Measurements from ENCODE around the gene CHRM4.

The CHRM4 gene

DNA sequence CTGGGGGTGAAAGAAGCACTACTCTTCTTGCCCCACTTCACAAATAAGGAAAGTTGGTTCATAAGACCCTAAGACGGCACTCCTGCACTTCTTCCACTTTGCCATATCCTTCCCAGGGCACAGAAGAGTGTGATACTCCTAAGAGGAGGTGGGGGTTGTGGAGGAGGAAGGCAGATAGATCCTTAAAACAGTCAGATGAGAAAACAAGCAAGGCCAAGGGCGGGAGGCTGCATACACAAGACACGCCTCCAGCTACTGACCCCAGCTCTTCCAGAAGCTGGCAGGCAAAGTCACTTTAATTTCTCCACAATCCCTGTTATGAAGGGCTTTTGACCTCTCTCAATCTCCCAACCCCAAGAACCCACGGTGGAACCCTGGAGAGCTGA is 1.6 kb upstream of the CHRM4 start:
- TF ChIP-seq, protein P1, sequence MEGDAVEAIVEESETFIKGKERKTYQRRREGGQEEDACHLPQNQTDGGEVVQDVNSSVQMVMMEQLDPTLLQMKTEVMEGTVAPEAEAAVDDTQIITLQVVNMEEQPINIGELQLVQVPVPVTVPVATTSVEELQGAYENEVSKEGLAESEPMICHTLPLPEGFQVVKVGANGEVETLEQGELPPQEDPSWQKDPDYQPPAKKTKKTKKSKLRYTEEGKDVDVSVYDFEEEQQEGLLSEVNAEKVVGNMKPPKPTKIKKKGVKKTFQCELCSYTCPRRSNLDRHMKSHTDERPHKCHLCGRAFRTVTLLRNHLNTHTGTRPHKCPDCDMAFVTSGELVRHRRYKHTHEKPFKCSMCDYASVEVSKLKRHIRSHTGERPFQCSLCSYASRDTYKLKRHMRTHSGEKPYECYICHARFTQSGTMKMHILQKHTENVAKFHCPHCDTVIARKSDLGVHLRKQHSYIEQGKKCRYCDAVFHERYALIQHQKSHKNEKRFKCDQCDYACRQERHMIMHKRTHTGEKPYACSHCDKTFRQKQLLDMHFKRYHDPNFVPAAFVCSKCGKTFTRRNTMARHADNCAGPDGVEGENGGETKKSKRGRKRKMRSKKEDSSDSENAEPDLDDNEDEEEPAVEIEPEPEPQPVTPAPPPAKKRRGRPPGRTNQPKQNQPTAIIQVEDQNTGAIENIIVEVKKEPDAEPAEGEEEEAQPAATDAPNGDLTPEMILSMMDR (IDR thresholded peaks at IDR 0.05; ENCODE audit: borderline replicate concordance, control extremely low read depth, extremely low read depth, insufficient read depth, missing control alignments), result no peak
- in situ Hi-C loops (cut with MboI; ENCODE audit: low sequenced_read_pairs, unreplicated experiment), result no loop called here
- no peak for DNase-seq (ENCODE audit: low spot score)

DNA sequence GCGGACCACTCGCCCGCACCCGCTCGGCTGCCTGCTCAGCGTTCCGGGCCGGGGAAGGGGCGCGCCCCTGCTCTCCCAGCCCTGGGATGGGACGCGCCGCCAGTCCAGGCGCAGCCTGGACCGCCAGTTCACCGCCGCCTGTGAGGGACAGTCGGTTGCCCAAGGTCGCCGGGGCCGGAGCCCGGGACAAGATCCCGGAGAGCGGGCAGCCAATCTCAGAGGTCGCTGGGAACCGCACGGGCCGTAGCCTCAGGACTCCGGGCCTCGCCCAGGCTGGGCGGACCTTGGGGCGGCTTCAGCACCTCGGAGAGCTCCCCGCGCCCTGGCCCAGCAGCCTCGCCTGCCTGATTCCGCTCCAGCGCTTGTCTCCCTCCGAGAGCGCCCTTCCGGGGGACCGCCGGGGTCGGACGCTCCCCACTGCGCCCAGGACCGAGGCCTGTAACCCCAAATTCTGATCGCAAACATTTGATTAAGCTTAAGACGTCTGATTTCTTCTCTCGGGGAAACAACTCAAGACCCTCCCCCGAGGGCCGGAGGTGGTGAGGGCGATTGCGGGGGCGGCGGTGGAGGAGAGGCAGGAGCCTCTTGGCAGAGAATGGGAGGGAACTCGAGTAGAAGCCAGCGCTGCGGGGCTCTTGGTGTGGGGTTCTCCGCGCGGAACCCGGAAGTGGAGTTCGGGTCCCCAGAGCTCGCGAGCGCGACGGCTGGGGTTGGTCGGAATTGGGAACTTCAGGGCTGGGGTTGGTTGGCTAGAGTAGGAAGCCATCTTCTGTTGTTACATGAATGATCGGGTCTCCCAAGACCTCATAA is 1.1 kb upstream of the CHRM4 start:
- in situ Hi-C loops (cut with MboI; ENCODE audit: low sequenced_read_pairs, unreplicated experiment), result no loop called here
- TF ChIP-seq, protein P1 (IDR thresholded peaks at IDR 0.05; ENCODE audit: borderline replicate concordance, control extremely low read depth, extremely low read depth, insufficient read depth, missing control alignments), result no peak
- peak; percentile 97 for DNase-seq (ENCODE audit: low spot score)

DNA sequence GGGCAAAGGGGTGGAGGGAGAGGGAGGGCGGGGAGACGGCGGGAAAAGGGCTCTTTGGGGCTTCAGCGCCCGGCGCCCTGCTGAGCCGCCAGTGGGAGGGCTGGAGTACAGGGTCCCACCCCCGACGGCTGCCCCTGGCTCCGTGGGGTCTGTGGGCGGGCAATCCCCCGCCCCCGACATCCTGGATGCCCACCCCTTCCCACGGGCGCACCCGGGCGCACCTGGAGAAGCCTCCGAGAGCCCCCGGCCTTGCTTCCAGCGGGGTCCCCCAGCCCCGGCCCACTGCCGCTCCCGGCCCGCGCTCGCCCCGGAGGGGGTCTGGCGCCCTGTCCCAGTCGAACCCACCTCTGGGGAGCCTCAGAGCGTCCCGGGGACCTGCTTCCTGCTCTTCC is 394 bp downstream of the CHRM4 start:
- no peak for DNase-seq (ENCODE audit: low spot score)
- in situ Hi-C loops (cut with MboI; ENCODE audit: low sequenced_read_pairs, unreplicated experiment), result no loop called here
- TF ChIP-seq, protein P1 (IDR thresholded peaks at IDR 0.05; ENCODE audit: borderline replicate concordance, control extremely low read depth, extremely low read depth, insufficient read depth, missing control alignments), result no peak

DNA sequence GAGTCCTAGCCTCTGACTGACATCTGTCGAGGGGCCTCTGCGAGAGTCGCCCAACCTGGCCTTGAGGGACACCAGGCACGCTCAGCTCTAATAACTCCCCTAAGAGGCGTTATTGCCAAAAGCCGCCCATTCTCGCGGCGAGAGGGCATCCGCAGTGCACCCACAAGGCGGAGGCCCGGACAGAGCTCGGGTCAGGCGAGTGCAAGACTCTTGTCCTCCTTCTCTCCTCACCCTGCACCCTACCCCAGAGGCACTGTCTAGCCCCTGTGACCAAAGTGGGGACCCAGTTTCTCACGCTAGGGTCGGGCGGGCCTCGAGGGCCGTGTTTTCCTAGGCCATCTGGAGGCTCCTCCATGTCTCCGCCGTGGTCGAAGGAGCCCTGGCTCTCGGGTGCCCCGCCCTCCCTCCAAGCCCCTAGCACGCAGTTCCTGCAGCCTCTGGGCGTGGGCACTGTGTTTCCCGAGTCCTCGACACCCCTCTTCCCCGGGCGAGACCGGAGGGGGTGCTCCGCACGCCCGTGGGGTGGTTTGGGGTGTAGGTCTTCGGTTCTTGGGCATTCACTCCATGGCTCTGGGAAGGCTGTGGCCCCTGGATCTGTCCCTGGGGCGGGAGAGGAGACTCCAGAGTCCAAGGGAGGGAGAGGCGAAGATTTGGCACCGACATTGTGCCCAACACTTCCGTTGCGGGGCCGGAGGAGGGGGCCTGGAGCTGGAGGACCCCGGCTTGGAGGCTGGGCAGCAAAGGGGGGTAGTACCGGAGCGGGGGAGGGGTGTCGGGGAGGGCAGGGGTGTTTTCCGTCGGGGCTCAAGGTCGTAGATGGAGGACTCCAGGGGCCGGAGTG is 1.0 kb downstream of the CHRM4 start:
- no peak for DNase-seq (ENCODE audit: low spot score)
- in situ Hi-C loops (cut with MboI; ENCODE audit: low sequenced_read_pairs, unreplicated experiment), result no loop called here
- TF ChIP-seq, protein P1 (IDR thresholded peaks at IDR 0.05; ENCODE audit: borderline replicate concordance, control extremely low read depth, extremely low read depth, insufficient read depth, missing control alignments), result no peak

DNA sequence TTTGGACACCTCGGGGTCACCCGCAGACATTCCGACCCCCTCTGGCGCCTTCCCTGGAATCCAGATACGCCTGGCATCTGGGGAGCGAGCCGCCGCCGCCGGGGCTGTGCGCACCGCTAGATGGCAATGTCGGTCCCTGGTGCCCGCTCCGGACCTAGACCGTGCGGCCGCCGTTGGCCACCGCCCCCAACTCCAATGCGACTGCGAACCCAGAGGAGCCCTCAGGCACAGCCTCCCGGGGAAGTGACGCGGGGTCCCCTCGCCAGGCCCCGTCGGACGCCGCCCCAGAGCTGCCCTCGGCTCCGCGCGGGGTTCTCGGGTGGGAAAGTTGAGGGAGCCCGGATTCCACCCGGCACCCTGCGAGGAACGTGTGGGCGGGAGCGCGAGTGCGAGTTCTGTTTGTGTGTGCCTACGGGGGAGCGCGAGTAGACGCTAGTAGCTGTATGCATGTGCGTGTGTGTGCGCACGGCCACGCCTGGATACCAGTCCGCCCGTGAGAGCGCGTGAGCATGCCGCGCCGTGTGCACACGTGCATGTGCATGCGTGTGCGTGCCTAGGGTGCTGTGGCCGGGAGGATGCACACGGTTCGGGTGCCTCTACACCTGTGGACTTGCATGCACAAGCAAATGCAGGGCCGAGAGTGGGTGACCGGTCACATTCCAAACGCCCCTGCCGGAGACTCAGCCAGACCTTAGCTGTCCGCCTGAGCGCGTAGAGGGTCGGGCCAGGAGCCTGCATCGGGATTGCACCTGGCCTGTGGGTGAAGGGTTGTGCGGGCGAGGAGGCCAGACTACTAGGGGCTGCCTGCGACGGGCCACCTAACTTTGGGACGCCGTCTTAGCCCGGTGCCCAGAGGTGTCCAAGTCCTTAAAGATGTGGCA is 1.9 kb downstream of the CHRM4 start:
- in situ Hi-C loops (cut with MboI; ENCODE audit: low sequenced_read_pairs, unreplicated experiment), result no loop called here
- DNase-seq (ENCODE audit: low spot score), result peak; percentile 89
- TF ChIP-seq, protein P1 (IDR thresholded peaks at IDR 0.05; ENCODE audit: borderline replicate concordance, control extremely low read depth, extremely low read depth, insufficient read depth, missing control alignments), result peak; percentile 96
